Activated T-cell treated with anti-CD3 and anti-CD28 coated beads for 1 hour (primary cell): ENCODE data around the gene HSPG2.

Source experiments
- DNase-seq: peaks from one replicate; pipeline ENCODE4 v3.0.0-alpha.2; 2020; ENCODE audit warnings: low read depth

The HSPG2 gene

DNA sequence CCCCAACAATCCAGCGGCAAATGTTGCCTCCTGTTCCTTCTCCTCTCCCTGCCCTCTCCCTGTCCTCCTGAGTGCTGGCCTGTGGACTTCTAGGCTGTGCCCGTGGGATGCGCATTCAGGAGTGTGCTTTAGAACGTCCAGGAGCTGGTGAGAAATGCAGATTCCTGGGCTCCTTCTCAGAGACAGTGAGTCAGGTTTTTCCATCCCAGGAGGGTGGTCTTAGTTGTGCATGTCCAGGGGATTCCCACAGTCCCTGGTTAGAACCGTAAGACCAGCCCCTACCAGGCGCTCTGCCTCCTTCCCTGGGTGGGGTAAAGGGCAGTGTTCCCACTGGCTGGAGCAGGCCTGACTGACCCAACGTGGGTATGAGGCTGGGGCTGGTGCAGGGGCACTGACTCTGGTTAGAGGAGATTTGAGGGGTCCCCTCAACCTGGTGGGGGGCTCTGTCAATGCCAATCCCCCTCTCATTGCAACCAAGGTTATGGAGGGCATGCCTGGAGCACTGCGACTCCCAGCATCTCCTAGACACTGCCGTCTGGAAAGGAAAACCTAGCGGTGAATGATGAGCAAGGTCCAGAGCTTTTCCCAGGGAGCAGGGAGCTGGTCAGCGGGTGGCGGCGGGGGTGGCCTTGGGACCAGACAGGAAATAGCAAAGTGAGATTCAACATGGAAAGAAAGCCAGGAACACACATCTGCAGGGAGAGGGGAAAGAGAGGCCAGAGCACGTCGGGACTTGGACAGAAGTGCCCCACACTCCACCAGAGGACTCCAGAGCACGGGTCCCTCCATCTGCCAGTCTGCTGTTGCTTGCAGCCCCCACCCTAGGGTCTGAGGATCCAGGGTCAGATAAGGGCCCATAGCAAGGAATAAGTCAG, 38.5 kb downstream of the HSPG2 start:
- DNase-seq = no peak

DNA sequence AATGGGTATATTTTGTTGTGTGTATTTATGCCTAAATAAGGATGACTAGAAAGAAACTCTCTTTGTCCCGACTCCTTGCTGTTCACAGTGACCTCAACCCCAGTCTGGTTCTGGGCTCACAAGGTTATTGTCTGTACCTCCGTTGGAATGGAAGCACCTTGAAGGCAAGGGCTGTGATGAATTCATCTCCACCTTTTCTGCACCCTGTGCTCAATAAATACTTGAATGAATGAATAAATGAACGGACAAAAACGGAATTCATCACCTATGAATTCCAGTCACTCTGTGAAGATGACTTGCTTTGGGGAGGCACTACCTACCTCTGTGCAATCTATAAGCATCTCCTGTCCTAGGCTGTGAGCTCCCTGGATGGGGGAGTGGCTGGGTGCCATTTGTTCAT, 39.3 kb downstream of the HSPG2 start:
- DNase-seq = no peak

DNA sequence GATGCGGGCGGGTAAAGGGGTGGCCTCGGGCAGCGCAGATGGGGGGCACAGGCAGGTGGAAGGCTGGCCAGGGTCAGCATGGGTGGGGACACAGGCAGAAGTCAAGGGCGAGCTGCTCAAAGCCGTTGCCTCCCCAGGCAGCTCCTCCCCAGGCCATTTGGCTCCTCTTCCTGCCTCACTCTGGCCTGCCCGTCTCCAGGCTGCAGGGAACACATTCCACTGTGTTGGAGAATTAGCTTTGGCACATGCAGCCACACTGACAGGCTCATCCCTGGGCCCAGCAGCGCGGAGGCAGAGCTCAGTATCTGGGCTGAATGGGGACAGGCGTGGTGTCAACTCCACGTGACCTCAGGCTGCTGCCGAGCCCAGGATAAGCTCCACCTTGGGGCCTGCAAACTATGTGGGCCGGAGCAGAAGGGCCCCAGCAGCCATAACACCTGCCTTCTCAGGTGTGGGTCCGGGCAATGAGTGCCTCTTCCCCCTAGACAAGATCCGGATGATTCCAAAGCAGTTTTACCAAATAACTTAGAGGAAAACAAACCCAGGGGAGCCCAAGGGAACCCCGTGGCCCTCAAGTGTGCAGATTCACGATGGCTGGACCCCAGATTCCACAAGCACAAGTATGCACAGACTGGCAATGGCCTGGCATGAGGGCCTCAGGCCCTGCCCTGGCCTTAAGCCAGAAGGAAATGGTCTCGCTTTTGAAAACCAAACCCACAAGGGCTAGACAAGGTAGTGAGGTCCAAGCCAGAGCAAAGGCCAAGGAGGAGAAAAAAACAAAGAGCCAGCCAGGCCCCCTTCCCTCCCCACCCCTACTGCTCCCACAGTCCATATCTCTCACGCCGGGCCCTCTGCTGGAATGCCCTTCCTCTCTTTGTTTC, 40.2 kb downstream of the HSPG2 start:
- no peak for DNase-seq

DNA sequence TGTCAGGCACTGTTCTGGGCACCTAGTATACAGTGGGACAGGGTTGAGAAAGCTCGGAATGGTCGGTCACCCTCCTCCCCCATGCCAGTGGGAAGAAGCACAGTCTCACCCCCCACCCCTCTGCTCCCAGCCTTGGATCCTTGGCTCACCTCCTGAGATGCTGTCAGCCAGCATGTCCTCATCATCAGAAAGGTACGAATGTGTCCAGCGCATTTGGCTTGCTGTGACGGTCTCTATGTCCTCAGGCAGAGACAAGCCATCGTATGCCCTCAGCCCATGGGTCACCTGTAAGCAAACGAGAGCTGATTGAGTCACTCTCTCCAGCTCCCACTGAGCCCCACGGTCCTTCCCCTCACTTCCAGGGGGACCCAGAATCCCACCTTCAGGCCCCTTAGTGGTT, 41.1 kb downstream of the HSPG2 start:
- no peak for DNase-seq

DNA sequence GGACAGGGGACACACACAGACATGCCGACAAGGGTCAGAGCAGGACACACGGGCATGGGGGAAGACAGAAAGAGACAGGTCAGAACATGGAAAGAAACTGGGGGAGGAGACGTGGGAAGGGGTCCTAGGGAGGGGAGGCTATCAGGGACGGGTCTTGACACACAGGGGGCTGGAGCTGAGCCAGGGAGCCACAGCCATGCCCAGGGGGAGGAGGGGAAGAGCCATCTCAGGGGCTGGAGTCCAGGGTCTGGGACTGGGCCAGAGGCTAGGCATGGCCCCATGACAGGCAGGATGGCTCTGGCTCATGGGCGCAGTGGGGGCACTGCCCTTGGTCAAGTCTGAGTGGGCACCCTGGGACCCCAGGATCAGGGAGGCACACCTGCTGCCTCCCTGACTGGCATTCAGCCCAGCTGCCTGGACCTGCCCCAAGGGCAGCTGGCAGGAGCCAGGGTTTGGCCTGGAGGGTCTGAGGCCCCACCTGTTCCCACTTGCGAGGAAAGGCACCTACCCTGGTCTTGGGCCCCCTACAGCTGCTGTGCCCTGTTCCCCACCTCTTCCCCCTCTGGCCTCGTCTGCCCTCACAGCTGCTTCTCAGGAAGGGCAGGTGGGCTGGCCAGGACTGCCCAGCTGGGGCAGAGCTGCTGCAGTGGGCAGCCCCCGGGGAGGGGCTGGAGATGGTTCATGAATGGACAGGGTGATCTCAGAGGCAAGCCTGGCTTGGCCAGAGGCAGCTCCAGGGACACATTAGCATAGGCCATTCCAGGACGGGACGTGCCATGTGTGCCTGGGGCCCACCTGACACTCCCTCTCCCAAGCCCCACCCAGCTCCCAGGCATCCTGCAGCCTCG, 42.9 kb downstream of the HSPG2 start:
- no peak for DNase-seq

DNA sequence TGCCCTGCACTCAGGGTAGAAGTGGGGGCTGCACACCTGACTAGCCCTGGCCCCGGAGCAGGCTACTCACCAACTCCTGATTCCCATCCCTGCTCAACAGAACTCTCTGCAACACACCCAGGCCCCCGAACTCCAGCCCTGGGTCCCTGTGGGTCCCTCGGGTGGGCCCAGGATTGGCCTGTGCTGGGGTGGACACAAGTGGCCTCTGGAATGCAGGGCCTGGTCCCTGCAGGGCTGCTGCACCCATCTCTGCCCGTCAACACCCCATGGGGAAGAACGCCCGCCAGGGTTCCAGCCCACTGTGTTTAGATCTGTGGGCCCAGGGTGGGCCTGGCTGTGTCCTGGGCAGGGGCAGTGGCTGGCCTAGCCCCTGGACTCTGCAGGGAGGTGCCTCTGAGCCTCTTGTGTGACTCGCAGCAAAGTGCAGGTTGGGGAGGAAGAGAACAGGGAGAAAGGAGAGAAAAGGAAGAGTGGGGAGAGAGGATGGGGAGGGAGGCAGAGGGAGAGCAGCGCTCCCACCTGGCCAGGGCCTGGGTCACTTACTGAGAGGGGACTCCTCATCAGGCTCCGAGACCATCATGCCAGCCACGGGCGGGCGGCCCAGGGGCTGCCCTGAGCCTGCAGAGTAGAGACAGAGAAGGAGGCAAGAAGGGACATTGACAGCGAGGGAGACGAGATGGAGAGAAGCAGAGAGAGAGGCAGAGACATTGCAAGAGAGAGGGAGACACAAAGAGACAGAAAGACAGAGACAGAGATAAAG, 43.9 kb downstream of the HSPG2 start:
- DNase-seq = no peak

DNA sequence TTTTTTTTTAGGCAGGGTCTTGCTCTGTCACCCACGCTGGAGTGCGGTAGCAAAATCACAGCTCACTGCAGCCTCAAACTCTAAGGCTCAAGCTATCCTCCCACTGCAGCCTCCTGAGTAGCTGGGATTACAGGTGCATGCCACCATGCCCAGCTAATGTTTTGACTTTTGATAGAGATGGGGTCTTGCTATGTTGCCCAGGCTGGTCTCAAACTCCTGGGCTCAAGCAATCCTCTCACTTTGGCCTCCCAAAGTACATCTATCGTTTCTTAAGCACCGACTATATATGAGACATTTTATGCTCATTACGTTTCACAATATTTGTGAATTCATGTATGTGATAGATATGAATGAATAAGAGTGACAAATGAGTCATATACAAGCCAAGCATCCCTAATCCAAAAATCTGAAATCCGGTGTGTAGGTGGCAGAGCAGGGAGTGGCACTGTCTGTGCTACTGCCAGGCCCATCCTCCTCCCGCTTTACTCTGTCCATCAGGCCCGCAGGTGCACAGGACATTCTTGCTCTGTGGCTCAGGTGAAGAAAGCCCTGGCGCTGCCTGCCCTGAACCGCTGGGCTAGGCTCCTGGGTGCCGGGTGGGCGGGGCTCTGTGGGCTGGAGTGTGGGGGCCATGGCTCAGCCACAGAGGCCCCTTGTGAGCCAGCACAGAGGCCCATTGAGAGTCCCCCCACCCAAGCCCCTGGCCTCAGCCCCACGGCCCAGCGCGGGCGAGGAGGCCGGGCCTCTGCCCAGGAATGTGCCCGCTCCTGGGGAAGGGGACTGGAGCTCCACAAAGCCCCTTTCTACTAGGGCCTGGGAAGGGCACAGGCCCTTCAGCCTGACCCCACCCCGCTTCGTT, 45.3 kb downstream of the HSPG2 start:
- DNase-seq = no peak

DNA sequence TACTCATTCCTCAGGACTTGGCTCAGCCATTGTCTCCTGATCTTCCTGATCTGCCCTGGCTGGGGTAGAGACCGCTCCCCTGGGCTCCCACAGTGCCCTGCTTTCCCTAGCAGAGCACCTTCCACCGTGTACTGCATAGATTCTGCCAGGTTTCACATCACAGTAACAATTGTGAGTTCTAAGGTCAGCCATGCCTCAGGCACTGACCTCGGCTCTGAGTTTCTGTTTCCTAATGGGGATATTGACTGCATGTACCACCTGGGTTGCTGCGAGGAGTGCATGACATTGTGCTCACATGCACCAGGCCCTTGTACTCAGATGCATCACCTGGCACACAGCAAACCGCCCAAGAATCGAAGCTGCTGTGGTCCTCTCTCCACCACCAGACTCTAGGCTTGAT, 46.0 kb downstream of the HSPG2 start:
- DNase-seq = no peak

DNA sequence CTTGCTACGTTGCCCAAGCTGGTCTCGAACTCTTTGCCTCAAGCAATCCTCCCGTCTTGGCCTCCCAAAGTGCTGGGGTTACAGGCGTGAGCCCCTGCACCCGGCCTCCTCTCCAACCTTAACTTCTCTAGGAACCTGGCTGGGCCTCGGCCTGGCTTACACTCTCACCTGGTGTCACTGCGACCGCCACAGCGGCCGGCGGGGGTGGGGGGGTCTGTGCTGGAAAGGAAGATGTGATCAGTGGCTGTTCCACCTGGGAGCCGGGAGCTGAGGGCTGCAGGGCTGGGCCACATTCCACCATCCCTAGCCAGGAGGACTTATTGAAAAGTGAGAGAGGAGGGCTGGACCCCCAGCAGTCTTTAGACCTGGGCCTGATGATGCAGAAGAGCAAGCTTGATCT, 48.6 kb downstream of the HSPG2 start:
- DNase-seq = no peak

DNA sequence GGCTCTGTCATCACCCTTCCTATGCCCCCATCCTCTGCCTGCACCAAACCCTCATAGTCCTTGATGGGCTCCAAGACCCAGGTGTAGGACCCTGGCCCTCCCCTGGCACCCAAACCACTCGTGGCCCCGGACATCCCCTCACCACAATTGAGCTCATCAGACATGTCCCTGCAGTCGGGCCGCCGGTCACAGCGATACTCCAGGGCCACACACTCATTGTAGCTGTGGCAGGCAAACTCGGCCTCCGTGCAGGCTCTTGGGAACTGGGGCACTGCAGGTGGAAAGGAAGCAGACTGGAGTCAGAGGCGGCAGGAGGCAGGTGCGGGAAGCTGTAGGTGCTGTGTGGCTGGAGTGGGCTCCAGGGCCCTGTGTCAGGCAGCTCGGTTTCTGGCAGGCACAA, 49.3 kb downstream of the HSPG2 start:
- no peak for DNase-seq

DNA sequence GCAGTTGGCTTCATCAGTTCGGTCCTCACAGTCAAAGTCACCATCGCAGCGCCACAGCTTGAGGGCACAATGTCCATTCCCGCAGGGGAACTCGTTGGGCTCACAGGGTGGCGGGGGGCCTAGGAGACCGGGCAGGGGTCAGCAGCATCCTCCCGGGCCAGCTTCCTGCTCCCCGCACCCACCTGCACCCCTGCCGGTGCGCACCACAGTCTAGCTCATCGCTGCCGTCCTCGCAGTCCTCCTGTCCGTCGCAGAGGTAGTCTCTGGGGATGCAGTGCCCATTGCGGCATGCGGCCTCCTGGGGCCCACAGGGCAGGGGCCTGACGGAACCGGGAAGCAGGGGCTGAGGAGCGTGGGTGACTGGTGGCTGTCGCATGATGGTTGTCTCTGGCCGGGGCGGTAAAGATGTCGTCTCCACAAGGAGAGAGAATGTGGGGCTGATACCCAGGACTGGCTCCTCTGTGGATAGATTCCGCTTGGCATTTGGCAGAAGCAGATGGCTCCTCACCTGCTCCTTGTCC, 49.8 kb downstream of the HSPG2 start:
- DNase-seq = no peak

DNA sequence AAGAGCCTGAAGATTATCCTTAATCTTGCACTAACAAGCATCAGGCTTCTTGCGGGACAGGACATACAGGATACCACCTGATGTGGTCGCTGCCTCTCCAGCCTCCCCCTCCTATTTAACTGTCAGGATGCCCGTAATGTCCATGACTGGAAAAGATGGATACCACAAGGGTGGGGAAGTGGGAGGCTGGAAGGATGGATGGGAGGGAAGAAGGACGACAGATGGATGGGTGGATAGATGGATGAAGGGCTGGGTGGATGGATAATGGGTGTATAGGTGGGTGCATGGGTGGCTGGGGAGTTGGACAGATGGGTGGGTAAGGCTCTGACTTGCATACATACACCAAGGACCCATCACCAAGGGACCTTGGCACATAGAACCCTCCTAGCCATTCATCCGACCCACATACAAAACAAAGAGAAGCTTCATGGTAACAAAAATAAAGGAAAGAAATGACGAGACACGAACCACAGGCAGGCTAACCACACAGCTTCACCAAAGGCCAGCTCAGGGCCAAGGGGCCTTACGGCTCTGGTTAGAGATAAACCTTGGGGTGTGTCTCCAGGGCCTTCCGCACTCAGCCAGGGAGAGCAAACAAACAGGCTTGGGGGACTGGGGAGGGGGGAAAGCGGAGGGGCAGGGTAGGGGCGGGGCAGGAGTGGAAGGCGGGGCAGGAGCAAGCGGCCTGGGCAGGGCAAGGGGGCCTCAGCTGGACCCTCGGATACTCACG, 50.5 kb downstream of the HSPG2 start:
- DNase-seq = no peak

DNA sequence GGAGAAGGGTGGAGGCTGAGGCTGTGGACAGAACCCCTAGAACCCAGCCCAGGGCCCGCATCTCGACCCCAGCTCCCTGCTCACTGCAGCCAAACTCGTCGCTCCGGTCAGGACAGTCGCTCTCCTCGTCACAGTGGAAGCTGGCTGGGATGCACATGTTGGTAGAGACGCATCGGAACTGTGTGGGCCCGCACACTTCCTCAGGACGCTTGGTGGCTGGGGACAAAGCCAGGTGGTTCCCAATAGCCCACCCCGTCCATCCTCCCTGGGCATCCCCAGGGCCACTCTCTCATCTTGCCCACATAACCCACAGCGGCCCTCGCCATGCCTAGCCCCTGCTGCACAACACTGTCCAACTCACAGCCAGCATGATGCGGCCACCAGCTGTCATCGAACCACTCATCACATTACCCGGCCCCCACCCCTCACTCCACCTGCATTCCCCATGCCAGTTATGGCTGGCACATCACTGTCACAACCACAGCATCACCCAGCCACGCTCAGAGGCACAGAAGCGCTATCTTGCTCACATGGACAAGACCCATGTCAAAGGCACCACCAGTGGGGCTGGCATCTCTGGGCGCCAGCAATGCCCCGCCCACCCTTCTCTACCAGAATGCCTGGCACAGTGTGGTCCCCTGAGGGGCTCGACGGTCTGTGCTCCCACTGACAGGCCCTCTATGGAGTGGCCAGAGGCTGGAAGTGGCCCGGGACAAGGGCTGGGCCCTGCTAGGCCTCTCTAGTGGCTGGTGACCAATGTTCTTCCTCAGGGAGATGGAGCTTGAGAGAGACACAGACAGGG, 51.7 kb downstream of the HSPG2 start:
- DNase-seq = no peak

DNA sequence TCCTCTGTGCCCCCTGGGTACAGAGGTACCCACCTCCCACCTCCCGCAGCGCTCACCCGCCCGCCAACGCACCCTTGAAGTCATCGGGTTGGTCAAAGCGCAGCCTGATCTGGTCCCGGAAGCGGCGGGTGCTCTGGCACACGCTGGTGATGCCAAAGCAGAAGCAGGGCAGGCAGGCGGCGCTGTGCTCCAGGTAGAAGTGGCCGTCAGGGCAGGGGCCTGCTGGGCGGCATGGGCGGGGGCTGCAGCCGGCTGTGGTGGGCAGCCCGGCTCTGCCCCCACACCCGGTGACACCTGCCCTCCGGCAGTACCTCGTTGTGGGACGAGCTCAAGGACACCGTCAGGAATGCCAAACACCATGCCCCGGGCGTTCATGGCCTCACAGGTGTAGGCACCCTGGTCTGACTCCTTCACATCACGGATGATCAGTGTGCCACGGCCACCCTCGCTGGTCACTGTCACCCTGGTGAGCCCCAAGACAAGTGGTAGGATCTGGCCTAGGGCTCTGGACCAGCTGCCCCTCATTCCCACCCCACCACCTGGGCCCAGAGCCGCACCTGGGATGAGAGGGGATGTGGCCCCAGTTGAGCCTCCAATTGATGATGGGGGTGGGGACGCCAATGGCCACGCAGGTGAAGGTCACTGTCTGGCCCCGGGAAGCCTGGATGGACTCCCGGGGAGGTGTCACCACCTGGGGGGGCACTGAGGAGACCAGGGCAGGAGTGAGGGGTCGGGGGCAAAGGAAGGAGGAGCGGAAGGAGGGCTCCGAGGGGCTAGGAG, 52.5 kb downstream of the HSPG2 start:
- no peak for DNase-seq

DNA sequence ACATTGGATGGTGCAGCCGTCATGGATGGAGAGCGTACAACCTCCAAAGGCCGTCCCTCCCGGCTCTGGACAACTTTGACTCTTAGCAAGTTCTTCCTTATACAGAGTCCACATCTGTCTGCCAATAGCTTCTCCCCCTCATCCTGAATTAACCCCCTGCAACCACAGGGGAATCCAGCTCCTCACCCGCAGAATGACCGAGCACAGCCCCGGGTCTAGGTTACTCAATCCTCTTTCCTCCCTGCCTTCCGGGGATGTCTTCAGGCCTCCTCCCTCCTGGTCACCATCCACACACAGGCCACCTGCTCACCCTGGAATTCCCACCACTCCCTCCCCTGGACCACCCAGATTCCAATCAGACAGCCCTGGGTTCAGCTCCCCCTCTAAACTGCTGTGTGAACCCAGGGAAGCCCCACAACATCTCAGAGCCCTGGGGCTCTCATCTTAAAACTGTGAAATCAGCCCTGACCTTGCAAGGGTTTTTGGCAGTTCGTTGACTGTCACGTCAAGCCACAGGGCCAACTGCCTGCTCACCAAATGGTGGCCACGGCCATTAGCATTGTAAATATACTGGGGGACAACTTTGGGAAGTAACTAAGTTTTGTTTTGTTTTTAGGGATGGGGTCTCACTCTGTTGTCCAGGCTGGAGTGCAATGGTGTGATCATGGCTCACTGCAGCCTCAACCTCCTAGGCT, 54.2 kb downstream of the HSPG2 start:
- no peak for DNase-seq

DNA sequence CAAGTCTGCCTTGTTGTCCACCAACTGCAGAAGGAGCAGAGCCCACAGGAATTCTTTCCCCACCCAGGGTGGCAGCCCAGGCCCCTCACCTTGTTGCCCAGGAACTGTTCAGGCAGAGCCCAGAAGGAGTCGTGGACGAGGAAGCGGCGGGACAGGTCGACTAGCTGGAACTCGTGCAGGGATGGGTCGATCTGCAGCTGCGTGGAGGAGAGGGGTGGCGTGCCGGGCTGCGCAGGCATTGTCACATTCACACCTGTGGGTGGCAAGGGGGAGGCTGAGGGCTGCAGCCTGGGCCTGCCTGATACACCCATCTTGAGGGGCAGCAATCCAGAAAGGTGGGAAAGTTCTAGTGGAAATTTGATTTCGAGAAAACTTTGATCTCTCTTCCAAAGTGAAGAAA, 55.9 kb downstream of the HSPG2 start:
- no peak for DNase-seq

DNA sequence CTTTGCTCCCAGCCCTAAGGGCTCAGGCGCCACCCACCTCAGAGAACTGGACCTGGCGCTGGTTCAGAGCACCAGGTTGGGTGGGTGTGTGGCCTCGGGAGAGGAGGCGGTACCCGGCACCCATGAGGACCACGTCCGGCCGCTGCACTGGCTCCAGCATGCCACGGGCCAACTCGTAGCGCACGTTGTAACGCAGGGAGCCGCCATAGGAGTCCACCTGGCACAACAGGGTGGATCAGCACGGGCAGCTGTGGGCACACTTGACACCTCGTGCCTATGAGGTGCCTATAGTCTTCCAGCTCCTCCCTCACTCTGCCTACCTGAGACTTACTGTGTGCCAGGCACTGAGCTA, 56.5 kb downstream of the HSPG2 start:
- no peak for DNase-seq
